Activated CD4-positive, alpha-beta T cell treated with anti-CD3 and anti-CD28 coated beads, Interleukin-2, amount 50 U/mL, for 48 hours (primary cell): Measurements from ENCODE around the gene HS3ST3B1.

Experiments used
- DNase-seq, 2 experiments: peaks; one replicate each; pipeline ENCODE4 v3.0.0-alpha.2; 2020

The HS3ST3B1 gene

GRCh38 chr17:14359163-14360020 lies 58.5 kb downstream of the HS3ST3B1 start:
- peak; percentile 16 to 30 for DNase-seq

GRCh38 chr17:14360856-14361255 lies 60.0 kb downstream of the HS3ST3B1 start:
- no peak for DNase-seq

- DNase-seq, result no peak
Observed at GRCh38 chr17:14361470-14361869, 60.6 kb downstream of the HS3ST3B1 start.

- DNase-seq, result no peak
Observed at GRCh38 chr17:14361945-14362508, 61.1 kb downstream of the HS3ST3B1 start.

- DNase-seq, result no peak
Observed at GRCh38 chr17:14366199-14366598, 65.3 kb downstream of the HS3ST3B1 start.

GRCh38 chr17:14372461-14372860 lies 71.6 kb downstream of the HS3ST3B1 start:
- DNase-seq, result no peak

- no peak for DNase-seq
Observed at GRCh38 chr17:14372905-14373613, 72.2 kb downstream of the HS3ST3B1 start.

- no peak for DNase-seq
Observed at GRCh38 chr17:14373614-14374259, 72.9 kb downstream of the HS3ST3B1 start.

- DNase-seq, result no peak
Observed at GRCh38 chr17:14374268-14374667, 73.4 kb downstream of the HS3ST3B1 start.

- no peak for DNase-seq
Observed at GRCh38 chr17:14376666-14377065, 75.8 kb downstream of the HS3ST3B1 start.

GRCh38 chr17:14381606-14382005 lies 80.7 kb downstream of the HS3ST3B1 start:
- no peak for DNase-seq

- no peak for DNase-seq
Observed at GRCh38 chr17:14387036-14387435, 86.2 kb downstream of the HS3ST3B1 start.

- no peak for DNase-seq
Observed at GRCh38 chr17:14389681-14390080, 88.8 kb downstream of the HS3ST3B1 start.

GRCh38 chr17:14393723-14394122 lies 92.8 kb downstream of the HS3ST3B1 start:
- no peak for DNase-seq

- DNase-seq, result no peak
Observed at GRCh38 chr17:14395255-14395654, 94.4 kb downstream of the HS3ST3B1 start.

- DNase-seq, result no peak
Observed at GRCh38 chr17:14396547-14396946, 95.7 kb downstream of the HS3ST3B1 start.

GRCh38 chr17:14398766-14399165 lies 97.9 kb downstream of the HS3ST3B1 start:
- DNase-seq, result no peak
